Subcutaneous adipose tissue (tissue), 4 donors: ENCODE results near the gene SSBP4. TPM values are rescaled to one million over a fixed set of nuclear protein-coding genes. Genes with fewer than 3 reads are reported as not detected.

Experiments used
- CTCF ChIP-seq: fragments of 450-650 bp; IDR thresholded peaks from one replicate; pipeline ENCODE4 v1.5.1; 2016; ENCODE audit warnings: low read depth, mild to moderate bottlenecking, control low read depth, antibody characterized with exemption, moderate library complexity
- total RNA-seq, 4 donors: library from RNA; depleted of rRNA; stranded (reverse); fragments of >200 nt; gene quantifications; one replicate each; pipeline ENCODE4 v1.1.0, GENCODE V29; 2016

The SSBP4 gene
- total RNA-seq, 4 donors from 2014 or later = 19.8 to 32.0 (median 23.1) TPM

DNA sequence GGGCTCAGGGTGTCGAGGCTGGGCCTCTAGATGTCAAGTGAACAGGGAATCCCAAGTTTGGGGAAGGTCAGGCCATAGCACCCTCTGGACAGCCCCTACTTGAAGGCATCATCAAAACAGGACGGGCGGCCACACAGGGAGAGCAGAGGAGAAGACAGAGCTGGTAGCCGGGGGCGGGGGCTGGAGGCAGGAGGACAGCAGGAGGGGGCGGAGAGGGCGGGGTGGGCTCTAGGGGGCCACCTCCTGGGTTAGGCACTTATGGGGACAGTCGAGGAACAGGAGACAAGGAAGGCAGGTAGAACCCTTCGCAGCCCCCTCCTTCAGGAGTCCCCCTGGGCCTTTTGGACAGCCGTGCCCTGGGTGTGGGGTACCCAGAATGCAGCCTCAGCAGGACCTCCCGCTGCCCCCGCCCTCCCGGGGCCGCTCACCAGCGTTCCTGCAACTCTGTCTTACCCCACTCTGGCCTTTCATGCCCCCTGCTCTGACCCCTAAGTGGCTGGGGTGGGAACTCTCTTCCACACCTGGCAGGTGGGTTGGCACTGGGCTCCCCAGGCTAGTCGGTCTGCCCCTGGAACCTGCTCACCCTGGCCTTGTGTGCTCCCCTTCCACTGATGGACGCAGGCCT is 5.8 kb downstream of the SSBP4 start:
- TF ChIP-seq CTCF = no peak

- no peak for TF ChIP-seq CTCF
These were observed 6.6 kb downstream of the SSBP4 start for GRCh38 chr19:18425515-18426415.

GRCh38 chr19:18426416-18426767 is 7.2 kb downstream of the SSBP4 start:
- TF ChIP-seq CTCF = no peak

- TF ChIP-seq CTCF = no peak
These were observed 8.0 kb downstream of the SSBP4 start for GRCh38 chr19:18427080-18427742.

DNA sequence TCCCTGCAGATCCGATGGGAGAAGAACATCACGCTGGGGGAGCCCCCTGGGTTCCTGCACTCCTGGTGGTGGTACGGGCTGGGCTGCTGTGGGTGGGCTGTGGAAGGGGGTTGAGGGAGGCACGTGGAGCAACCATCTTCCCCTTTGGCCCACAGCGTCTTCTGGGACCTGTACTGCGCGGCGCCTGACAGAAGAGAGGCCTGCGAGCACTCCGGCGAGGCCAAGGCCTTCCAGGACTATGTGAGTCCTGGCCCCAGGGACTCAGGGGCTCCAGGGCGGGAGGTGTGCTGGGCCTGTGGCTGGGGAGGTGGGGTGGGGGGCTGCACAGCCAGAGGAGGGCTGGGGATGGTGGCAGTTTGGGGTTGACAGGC is 8.5 kb downstream of the SSBP4 start:
- no peak for TF ChIP-seq CTCF

- TF ChIP-seq CTCF = no peak
These were observed 9.1 kb downstream of the SSBP4 start for GRCh38 chr19:18428173-18428786.
